Hematopoietic multipotent progenitor cell (in vitro differentiated cells): ENCODE data around the gene IGSF6. TPM values are rescaled to one million over a fixed set of nuclear protein-coding genes. Genes with fewer than 3 reads are reported as not detected.
"Not testable (repeated sequence)": the region's sequence is repeated elsewhere in the genome, so short reads cannot be mapped to it uniquely, and the experiment has no call there.

Experiments used
- DNase-seq, 3 donors: peaks; one replicate each; pipeline ENCODE4 v3.0.0-alpha.2; 2011 to 2015; ENCODE audit warnings: low read depth in 2 of 3, low spot score in 2 of 3
- small RNA-seq: library from RNA; depleted of rRNA; stranded (forward); fragments of <200 nt; gene quantifications from one replicate; pipeline ENCODE3, GENCODE V24; 2012
- total RNA-seq: library from RNA; depleted of rRNA; stranded (reverse); fragments of >200 nt; gene quantifications from one replicate; pipeline ENCODE4 v1.2.3, GENCODE V29; 2012

IGSF6 gene
- total RNA-seq, 1 donor, result 0.54 TPM

- DNase-seq, result peak in 2 of 3 donors; percentile 50 to 62
These were observed 43.6 kb downstream of the IGSF6 start for GRCh38 chr16:21608639-21609328.

GRCh38 chr16:21605848-21606247, 46.6 kb downstream of the IGSF6 start:
- DNase-seq, result not testable (repeated sequence)

- no peak for DNase-seq
These were observed 48.5 kb downstream of the IGSF6 start for GRCh38 chr16:21603928-21604327.

GRCh38 chr16:21602785-21603184, 49.6 kb downstream of the IGSF6 start:
- no peak for DNase-seq

- DNase-seq, result peak; percentile 13 to 52 (median 24)
These were observed 52.2 kb downstream of the IGSF6 start for GRCh38 chr16:21600031-21600773.

GRCh38 chr16:21599122-21600030, 53.0 kb downstream of the IGSF6 start, which contains the start of gene METTL9:
Gene METTL9, plus strand, starts transcription at chr16:21599577. Its CDS starts 157 bp downstream, at chr16:21599734.
- peak; percentile 90 to 97 (median 97) for DNase-seq

- peak in 2 of 3 donors; percentile 36 to 60 for DNase-seq
These were observed 53.7 kb downstream of the IGSF6 start for GRCh38 chr16:21598701-21599121.

- no peak for DNase-seq
These were observed 54.2 kb downstream of the IGSF6 start for GRCh38 chr16:21598206-21598605.

GRCh38 chr16:21597561-21598030, 54.8 kb downstream of the IGSF6 start:
- DNase-seq, result no peak

- no peak for DNase-seq
These were observed 58.7 kb downstream of the IGSF6 start for GRCh38 chr16:21593530-21594289.

- DNase-seq, result no peak
These were observed 60.2 kb downstream of the IGSF6 start for GRCh38 chr16:21592191-21592590.

GRCh38 chr16:21590796-21591195, 61.6 kb downstream of the IGSF6 start:
- DNase-seq, result no peak

GRCh38 chr16:21590287-21590686, 62.1 kb downstream of the IGSF6 start:
- no peak for DNase-seq

GRCh38 chr16:21589551-21589950, 62.9 kb downstream of the IGSF6 start:
- DNase-seq, result no peak

Small RNA genes lying within 50 kb of the gene (small RNA-seq; reads per million reads assigned to genes)
- gene RNU6-1005P, result 1.1 reads per million, percentile 37 among the genes with 10 or more reads in this experiment
- gene RNU6-196P, result not detected

Other genes with a start within 250 kb of the IGSF6 start
- 125 TPM for gene METTL9, start 53.0 kb downstream of the IGSF6 start, total RNA-seq
- gene OTOA, start 11.4 kb upstream of the IGSF6 start, total RNA-seq, result under 0.01 TPM
- gene NPIPB4, start 205.1 kb upstream of the IGSF6 start, total RNA-seq, result 43.4 TPM